Left kidney (tissue), 1 donor: ENCODE results near the gene RBBP9. TPM values are rescaled to one million over a fixed set of nuclear protein-coding genes. Genes with fewer than 3 reads are reported as not detected.

Source experiments
- polyA plus RNA-seq: library from polyadenylated mRNA; unstranded; fragments of 120-200 nt; gene quantifications from one replicate; pipeline ENCODE4 v1.2.1, GENCODE V29; 2013; ENCODE audit not compliant: insufficient read length

RBBP9 gene
- polyA plus RNA-seq, 1 donor: 33.4 TPM

Other genes starting within 250 kb of the RBBP9 start
- 35.1 TPM for gene ZNF133, start 208.7 kb downstream of the RBBP9 start, polyA plus RNA-seq
- 11.8 TPM for gene DZANK1, start 30.2 kb downstream of the RBBP9 start, polyA plus RNA-seq
- 22.8 TPM for gene POLR3F, start 29.8 kb downstream of the RBBP9 start, polyA plus RNA-seq
- 63.3 TPM for gene SEC23B, start 10.7 kb upstream of the RBBP9 start, polyA plus RNA-seq
- 74.8 TPM for gene SMIM26, start 70.2 kb upstream of the RBBP9 start, polyA plus RNA-seq
- 28.3 TPM for gene DTD1, start 90.8 kb upstream of the RBBP9 start, polyA plus RNA-seq